WTC11 (cell line): ENCODE data around the gene SLC11A1. TPM values are rescaled to one million over a fixed set of nuclear protein-coding genes. Genes with fewer than 3 reads are reported as not detected.
A peak's percentile ranks its signal among the peaks of the same experiment; 100 is the strongest.

Experiments used
- ATAC-seq: fragments of 200-7000 bp; cut with Tn5 transposase; 2 replicates; pipeline ENCODE4 v1.10.0; 2021; ENCODE audit warnings: mild to moderate bottlenecking, moderate library complexity
- CTCF ChIA-PET: fragments of 300-600 bp; sonication (Branson Sonifier 250); formaldehyde crosslinking; loops from one replicate; lab custom pipeline; 2021; ENCODE audit warnings: antibody characterized with exemption; lab: Charles Lee
- POLR2A ChIA-PET: fragments of 350-600 bp; sonication (Branson Sonifier 250); formaldehyde crosslinking; loops from one replicate; lab custom pipeline; 2021; ENCODE audit warnings: antibody characterized with exemption; lab: Charles Lee
- DNase-seq: peaks from one replicate; pipeline ENCODE4 v3.0.0; 2021; ENCODE audit warnings: low spot score
- H3K27ac Mint-ChIP-seq: 2 replicates; pipeline ENCODE4 v1.8.0; 2021; ENCODE audit warnings: mixed read lengths
- H3K27me3 Mint-ChIP-seq: 2 replicates; pipeline ENCODE4 v1.8.0; 2021; ENCODE audit warnings: low read depth, mild to moderate bottlenecking, moderate library complexity, mixed read lengths
- H3K36me3 Mint-ChIP-seq: 2 replicates; pipeline ENCODE4 v1.8.0; 2021; ENCODE audit warnings: mixed read lengths
- H3K4me1 Mint-ChIP-seq: 2 replicates; pipeline ENCODE4 v1.8.0; 2022; ENCODE audit warnings: mixed read lengths
- H3K4me3 Mint-ChIP-seq: 2 replicates; pipeline ENCODE4 v1.8.0; 2021; ENCODE audit warnings: mild to moderate bottlenecking, moderate library complexity, mixed read lengths
- H3K9me3 Mint-ChIP-seq: 2 replicates; pipeline ENCODE4 v1.8.0; 2021; ENCODE audit warnings: mixed read lengths
- FOXP1 ChIP-seq: sonication (generic); formaldehyde crosslinking; IDR thresholded peaks from 2 replicates; pipeline ENCODE4 v1.8.0; 2022; ENCODE audit warnings: missing genetic modification reagents, mild to moderate bottlenecking, moderate library complexity, borderline replicate concordance
- JUN ChIP-seq: sonication (generic); formaldehyde crosslinking; IDR thresholded peaks from 2 replicates; pipeline ENCODE4 v1.8.0; 2023; ENCODE audit warnings: mild to moderate bottlenecking, missing genetic modification reagents
- NR2C2 ChIP-seq: sonication (generic); formaldehyde crosslinking; IDR thresholded peaks from 2 replicates; pipeline ENCODE4 v1.8.0; 2022; ENCODE audit warnings: mild to moderate bottlenecking, missing genetic modification reagents
- SMAD4 ChIP-seq: sonication (generic); formaldehyde crosslinking; IDR thresholded peaks from 2 replicates; pipeline ENCODE4 v1.8.0; 2022; ENCODE audit warnings: mild to moderate bottlenecking, missing genetic modification reagents
- SOX15 ChIP-seq: fragments of 250-450 bp; sonication (Bioruptor Pico); IDR thresholded peaks from 2 replicates; pipeline ENCODE4 v1.9.0; 2021; ENCODE audit warnings: mild to moderate bottlenecking
- ZNF121 ChIP-seq: sonication (generic); formaldehyde crosslinking; IDR thresholded peaks from 2 replicates; pipeline ENCODE4 v1.8.0; 2023; ENCODE audit warnings: missing genetic modification reagents
- ZNF263 ChIP-seq: sonication (generic); formaldehyde crosslinking; IDR thresholded peaks from 2 replicates; pipeline ENCODE4 v1.8.1; 2022; ENCODE audit warnings: low read depth, mild to moderate bottlenecking, moderate library complexity, missing genetic modification reagents
- total RNA-seq: library from RNA; stranded (reverse); gene quantifications from 3 replicates; pipeline ENCODE4 v1.2.3, GENCODE V29; 2021
- TF ChIP-seq, protein P1 (sequence below): sonication (generic); formaldehyde crosslinking; IDR thresholded peaks from 2 replicates; pipeline ENCODE4 v1.8.0; 2023; ENCODE audit warnings: mild to moderate bottlenecking, missing genetic modification reagents
- TF ChIP-seq, protein P2 (sequence below): sonication (generic); formaldehyde crosslinking; IDR thresholded peaks from 2 replicates; pipeline ENCODE4 v1.8.0; 2022; ENCODE audit warnings: mild to moderate bottlenecking, missing genetic modification reagents
- TF ChIP-seq, protein P3 (sequence below): fragments of 200-600 bp; IDR thresholded peaks from 2 replicates; pipeline ENCODE4 v1.8.0; 2022; ENCODE audit warnings: antibody characterized with exemption
- TF ChIP-seq, protein P4 (sequence below): sonication (generic); formaldehyde crosslinking; IDR thresholded peaks from 2 replicates; pipeline ENCODE4 v1.8.0; 2022; ENCODE audit warnings: mild to moderate bottlenecking, missing genetic modification reagents
- TF ChIP-seq, protein P5 (sequence below): sonication (generic); formaldehyde crosslinking; IDR thresholded peaks from 2 replicates; pipeline ENCODE4 v1.8.0; 2023; ENCODE audit warnings: missing genetic modification reagents, mild to moderate bottlenecking, borderline replicate concordance
- TF ChIP-seq, protein P6 (sequence below): sonication (generic); formaldehyde crosslinking; IDR thresholded peaks from 2 replicates; pipeline ENCODE4 v1.8.0; 2022; ENCODE audit warnings: mild to moderate bottlenecking, missing genetic modification reagents

The SLC11A1 gene
- total RNA-seq, 1 experiment from 2014 or later: 0.31 TPM

DNA sequence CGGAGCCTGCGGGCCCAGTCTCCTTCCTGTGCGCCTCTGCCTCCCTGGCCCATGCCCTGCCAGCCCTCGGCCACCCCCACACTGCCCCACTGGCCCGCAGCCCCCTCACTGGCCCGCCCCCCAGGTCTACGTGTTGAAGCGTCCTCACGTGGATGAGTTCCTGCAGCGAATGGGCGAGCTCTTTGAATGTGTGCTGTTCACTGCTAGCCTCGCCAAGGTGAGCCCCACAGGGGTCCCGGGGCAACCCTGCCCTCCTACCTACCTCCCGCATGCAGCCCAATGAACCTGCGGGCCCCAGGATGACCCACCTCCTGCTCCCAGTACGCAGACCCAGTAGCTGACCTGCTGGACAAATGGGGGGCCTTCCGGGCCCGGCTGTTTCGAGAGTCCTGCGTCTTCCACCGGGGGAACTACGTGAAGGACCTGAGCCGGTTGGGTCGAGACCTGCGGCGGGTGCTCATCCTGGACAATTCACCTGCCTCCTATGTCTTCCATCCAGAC, 20.9 kb downstream of the SLC11A1 start:
- peaks cover 12% of the 10 kb centered on the region for H3K27me3 Mint-ChIP-seq
- TF ChIP-seq FOXP1 (CRISPR knock-in tag): no peak
- TF ChIP-seq, protein P1, sequence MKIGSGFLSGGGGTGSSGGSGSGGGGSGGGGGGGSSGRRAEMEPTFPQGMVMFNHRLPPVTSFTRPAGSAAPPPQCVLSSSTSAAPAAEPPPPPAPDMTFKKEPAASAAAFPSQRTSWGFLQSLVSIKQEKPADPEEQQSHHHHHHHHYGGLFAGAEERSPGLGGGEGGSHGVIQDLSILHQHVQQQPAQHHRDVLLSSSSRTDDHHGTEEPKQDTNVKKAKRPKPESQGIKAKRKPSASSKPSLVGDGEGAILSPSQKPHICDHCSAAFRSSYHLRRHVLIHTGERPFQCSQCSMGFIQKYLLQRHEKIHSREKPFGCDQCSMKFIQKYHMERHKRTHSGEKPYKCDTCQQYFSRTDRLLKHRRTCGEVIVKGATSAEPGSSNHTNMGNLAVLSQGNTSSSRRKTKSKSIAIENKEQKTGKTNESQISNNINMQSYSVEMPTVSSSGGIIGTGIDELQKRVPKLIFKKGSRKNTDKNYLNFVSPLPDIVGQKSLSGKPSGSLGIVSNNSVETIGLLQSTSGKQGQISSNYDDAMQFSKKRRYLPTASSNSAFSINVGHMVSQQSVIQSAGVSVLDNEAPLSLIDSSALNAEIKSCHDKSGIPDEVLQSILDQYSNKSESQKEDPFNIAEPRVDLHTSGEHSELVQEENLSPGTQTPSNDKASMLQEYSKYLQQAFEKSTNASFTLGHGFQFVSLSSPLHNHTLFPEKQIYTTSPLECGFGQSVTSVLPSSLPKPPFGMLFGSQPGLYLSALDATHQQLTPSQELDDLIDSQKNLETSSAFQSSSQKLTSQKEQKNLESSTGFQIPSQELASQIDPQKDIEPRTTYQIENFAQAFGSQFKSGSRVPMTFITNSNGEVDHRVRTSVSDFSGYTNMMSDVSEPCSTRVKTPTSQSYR (CRISPR knock-in tag): no peak
- TF ChIP-seq JUN: no peak
- no peak for TF ChIP-seq SMAD4 (CRISPR knock-in tag)
- no peak for TF ChIP-seq NR2C2 (CRISPR knock-in tag)
- TF ChIP-seq, protein P2, sequence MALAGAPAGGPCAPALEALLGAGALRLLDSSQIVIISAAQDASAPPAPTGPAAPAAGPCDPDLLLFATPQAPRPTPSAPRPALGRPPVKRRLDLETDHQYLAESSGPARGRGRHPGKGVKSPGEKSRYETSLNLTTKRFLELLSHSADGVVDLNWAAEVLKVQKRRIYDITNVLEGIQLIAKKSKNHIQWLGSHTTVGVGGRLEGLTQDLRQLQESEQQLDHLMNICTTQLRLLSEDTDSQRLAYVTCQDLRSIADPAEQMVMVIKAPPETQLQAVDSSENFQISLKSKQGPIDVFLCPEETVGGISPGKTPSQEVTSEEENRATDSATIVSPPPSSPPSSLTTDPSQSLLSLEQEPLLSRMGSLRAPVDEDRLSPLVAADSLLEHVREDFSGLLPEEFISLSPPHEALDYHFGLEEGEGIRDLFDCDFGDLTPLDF (CRISPR knock-in tag): no peak
- TF ChIP-seq, protein P3, sequence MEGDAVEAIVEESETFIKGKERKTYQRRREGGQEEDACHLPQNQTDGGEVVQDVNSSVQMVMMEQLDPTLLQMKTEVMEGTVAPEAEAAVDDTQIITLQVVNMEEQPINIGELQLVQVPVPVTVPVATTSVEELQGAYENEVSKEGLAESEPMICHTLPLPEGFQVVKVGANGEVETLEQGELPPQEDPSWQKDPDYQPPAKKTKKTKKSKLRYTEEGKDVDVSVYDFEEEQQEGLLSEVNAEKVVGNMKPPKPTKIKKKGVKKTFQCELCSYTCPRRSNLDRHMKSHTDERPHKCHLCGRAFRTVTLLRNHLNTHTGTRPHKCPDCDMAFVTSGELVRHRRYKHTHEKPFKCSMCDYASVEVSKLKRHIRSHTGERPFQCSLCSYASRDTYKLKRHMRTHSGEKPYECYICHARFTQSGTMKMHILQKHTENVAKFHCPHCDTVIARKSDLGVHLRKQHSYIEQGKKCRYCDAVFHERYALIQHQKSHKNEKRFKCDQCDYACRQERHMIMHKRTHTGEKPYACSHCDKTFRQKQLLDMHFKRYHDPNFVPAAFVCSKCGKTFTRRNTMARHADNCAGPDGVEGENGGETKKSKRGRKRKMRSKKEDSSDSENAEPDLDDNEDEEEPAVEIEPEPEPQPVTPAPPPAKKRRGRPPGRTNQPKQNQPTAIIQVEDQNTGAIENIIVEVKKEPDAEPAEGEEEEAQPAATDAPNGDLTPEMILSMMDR: no peak
- TF ChIP-seq, protein P4, sequence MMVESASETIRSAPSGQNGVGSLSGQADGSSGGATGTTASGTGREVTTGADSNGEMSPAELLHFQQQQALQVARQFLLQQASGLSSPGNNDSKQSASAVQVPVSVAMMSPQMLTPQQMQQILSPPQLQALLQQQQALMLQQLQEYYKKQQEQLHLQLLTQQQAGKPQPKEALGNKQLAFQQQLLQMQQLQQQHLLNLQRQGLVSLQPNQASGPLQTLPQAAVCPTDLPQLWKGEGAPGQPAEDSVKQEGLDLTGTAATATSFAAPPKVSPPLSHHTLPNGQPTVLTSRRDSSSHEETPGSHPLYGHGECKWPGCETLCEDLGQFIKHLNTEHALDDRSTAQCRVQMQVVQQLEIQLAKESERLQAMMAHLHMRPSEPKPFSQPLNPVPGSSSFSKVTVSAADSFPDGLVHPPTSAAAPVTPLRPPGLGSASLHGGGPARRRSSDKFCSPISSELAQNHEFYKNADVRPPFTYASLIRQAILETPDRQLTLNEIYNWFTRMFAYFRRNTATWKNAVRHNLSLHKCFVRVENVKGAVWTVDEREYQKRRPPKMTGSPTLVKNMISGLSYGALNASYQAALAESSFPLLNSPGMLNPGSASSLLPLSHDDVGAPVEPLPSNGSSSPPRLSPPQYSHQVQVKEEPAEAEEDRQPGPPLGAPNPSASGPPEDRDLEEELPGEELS (CRISPR knock-in tag): no peak

DNA sequence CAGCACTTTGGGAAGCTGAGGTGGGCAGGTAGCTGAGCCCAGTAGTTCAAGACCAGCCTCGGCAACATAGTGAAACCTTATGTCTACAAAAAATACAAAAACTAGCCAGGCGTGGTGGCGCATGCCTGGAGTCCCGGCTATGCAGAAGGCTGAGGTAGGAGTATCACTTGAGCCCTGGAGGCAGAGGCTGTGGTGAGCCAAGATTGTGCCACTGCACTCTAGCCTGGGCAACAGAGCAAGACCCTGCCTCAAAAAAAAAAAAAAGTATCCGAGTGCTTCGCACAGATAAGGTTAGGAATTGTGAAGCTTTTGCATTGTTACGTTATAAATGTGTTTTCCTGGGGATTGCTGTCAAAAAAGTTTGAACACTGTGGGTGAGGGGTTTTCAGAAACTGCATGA, 21.7 kb downstream of the SLC11A1 start:
- TF ChIP-seq, protein P5, sequence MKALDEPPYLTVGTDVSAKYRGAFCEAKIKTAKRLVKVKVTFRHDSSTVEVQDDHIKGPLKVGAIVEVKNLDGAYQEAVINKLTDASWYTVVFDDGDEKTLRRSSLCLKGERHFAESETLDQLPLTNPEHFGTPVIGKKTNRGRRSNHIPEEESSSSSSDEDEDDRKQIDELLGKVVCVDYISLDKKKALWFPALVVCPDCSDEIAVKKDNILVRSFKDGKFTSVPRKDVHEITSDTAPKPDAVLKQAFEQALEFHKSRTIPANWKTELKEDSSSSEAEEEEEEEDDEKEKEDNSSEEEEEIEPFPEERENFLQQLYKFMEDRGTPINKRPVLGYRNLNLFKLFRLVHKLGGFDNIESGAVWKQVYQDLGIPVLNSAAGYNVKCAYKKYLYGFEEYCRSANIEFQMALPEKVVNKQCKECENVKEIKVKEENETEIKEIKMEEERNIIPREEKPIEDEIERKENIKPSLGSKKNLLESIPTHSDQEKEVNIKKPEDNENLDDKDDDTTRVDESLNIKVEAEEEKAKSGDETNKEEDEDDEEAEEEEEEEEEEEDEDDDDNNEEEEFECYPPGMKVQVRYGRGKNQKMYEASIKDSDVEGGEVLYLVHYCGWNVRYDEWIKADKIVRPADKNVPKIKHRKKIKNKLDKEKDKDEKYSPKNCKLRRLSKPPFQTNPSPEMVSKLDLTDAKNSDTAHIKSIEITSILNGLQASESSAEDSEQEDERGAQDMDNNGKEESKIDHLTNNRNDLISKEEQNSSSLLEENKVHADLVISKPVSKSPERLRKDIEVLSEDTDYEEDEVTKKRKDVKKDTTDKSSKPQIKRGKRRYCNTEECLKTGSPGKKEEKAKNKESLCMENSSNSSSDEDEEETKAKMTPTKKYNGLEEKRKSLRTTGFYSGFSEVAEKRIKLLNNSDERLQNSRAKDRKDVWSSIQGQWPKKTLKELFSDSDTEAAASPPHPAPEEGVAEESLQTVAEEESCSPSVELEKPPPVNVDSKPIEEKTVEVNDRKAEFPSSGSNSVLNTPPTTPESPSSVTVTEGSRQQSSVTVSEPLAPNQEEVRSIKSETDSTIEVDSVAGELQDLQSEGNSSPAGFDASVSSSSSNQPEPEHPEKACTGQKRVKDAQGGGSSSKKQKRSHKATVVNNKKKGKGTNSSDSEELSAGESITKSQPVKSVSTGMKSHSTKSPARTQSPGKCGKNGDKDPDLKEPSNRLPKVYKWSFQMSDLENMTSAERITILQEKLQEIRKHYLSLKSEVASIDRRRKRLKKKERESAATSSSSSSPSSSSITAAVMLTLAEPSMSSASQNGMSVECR (CRISPR knock-in tag): no peak
- no peak for TF ChIP-seq ZNF263 (CRISPR knock-in tag)
- TF ChIP-seq, protein P6, sequence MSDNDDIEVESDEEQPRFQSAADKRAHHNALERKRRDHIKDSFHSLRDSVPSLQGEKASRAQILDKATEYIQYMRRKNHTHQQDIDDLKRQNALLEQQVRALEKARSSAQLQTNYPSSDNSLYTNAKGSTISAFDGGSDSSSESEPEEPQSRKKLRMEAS: no peak
- peak; percentile 60; the same call in 1 of the 2 replicates for TF ChIP-seq ZNF121 (CRISPR knock-in tag)
- TF ChIP-seq SOX15: no peak
- no peak overlapping the region for H3K4me3 Mint-ChIP-seq
- CTCF ChIA-PET: interaction anchor here (0.6 to 2.5 kb wide), 2 partner anchors 7 to 549 kb away, joined by 3 to 19 read pairs; no protein-coding TSS in a partner anchor
- H3K27ac Mint-ChIP-seq: no peak overlapping the region
- DNase-seq (no peak), ATAC-seq (no peak)
- H3K36me3 Mint-ChIP-seq: peaks cover 8% of the 10 kb centered on the region
- H3K9me3 Mint-ChIP-seq: no peaks in the 10 kb centered on the region
- H3K4me1 Mint-ChIP-seq: peaks cover 22% of the 10 kb centered on the region
- POLR2A ChIA-PET: no interaction called here
- peaks cover 5% of the 10 kb centered on the region for H3K27me3 Mint-ChIP-seq

More for the DNA sequence above, 20.9 kb downstream of the SLC11A1 start:
- ATAC-seq (no peak), DNase-seq (no peak)
- H3K36me3 Mint-ChIP-seq: peaks cover 8% of the 10 kb centered on the region
- H3K4me3 Mint-ChIP-seq: no peak overlapping the region
- ChIA-PET CTCF (no interaction called here), POLR2A (no interaction called here)
- peaks cover 22% of the 10 kb centered on the region for H3K4me1 Mint-ChIP-seq
- no peak overlapping the region for H3K27ac Mint-ChIP-seq
- no peaks in the 10 kb centered on the region for H3K9me3 Mint-ChIP-seq
